Vagina (tissue), 2 donors: ENCODE results near the gene USP8. TPM values are rescaled to one million over a fixed set of nuclear protein-coding genes. Genes with fewer than 3 reads are reported as not detected.

Experiments used
- DNase-seq, 2 donors: peaks; one replicate each; pipeline ENCODE4 v3.0.0-alpha.2; 2017; ENCODE audit errors: extremely low spot score in 2 of 2
- H3K27ac ChIP-seq: fragments of 200-600 bp; sonication (generic); one replicate; pipeline ENCODE4 v1.5.1; 2019
- H3K27me3 ChIP-seq: fragments of 200-600 bp; sonication (generic); one replicate; pipeline ENCODE4 v1.5.1; 2019
- H3K36me3 ChIP-seq, 2 donors: fragments of 200-600 bp; sonication (generic); one replicate each; pipeline ENCODE4 v1.5.1; 2017 to 2019
- H3K4me1 ChIP-seq: fragments of 200-600 bp; sonication (generic); one replicate; pipeline ENCODE4 v1.5.1; 2019
- H3K4me3 ChIP-seq, 2 donors: fragments of 200-600 bp; sonication (generic); 1 replicate in 1 of 2; 2 replicates in 1 of 2; pipeline ENCODE4 v1.5.1; 2016 to 2019
- H3K9me3 ChIP-seq: fragments of 200-600 bp; sonication (generic); one replicate; pipeline ENCODE4 v1.5.1; 2019
- POLR2A ChIP-seq, 2 donors: fragments of 450-650 bp; IDR thresholded peaks; one replicate each; pipeline ENCODE4 v1.6.1; 2017; ENCODE audit warnings: antibody characterized with exemption in 2 of 2, mild to moderate bottlenecking in 2 of 2, moderate library complexity in 2 of 2
- POLR2AphosphoS5 ChIP-seq, 2 donors: sonication (generic); formaldehyde crosslinking; IDR thresholded peaks; one replicate each; pipeline ENCODE4 v1.9.0; 2017; ENCODE audit warnings: antibody characterized with exemption in 2 of 2, mild to moderate bottlenecking in 2 of 2, low read depth in 1 of 2; ENCODE audit not compliant: insufficient read depth in 1 of 2
- intact Hi-C: fragments of 100-400 bp; cut with DNase I; formaldehyde crosslinking; loops from one replicate; pipeline ENCODE4 v1.15.1; 2023
- small RNA-seq: library from RNA; depleted of rRNA; stranded (forward); fragments of <200 nt; gene quantifications from one replicate; pipeline ENCODE3, GENCODE V24; 2016
- total RNA-seq: library from RNA; depleted of rRNA; stranded (reverse); fragments of >200 nt; gene quantifications from one replicate; pipeline ENCODE4 v1.2.3, GENCODE V29; 2016
- TF ChIP-seq, protein P1 (sequence below), 3 experiments: fragments of 450-650 bp in 2 of 3; fragments of 200-600 bp in 1 of 3; sonication (generic) in 1 of 3; IDR thresholded peaks; one replicate each; pipeline ENCODE4 v1.5.1; 2017 to 2019; ENCODE audit warnings: antibody characterized with exemption in 3 of 3, mild to moderate bottlenecking in 2 of 3, moderate library complexity in 2 of 3

The USP8 gene
- total RNA-seq, 1 donor from 2014 or later: 33.9 TPM

DNA sequence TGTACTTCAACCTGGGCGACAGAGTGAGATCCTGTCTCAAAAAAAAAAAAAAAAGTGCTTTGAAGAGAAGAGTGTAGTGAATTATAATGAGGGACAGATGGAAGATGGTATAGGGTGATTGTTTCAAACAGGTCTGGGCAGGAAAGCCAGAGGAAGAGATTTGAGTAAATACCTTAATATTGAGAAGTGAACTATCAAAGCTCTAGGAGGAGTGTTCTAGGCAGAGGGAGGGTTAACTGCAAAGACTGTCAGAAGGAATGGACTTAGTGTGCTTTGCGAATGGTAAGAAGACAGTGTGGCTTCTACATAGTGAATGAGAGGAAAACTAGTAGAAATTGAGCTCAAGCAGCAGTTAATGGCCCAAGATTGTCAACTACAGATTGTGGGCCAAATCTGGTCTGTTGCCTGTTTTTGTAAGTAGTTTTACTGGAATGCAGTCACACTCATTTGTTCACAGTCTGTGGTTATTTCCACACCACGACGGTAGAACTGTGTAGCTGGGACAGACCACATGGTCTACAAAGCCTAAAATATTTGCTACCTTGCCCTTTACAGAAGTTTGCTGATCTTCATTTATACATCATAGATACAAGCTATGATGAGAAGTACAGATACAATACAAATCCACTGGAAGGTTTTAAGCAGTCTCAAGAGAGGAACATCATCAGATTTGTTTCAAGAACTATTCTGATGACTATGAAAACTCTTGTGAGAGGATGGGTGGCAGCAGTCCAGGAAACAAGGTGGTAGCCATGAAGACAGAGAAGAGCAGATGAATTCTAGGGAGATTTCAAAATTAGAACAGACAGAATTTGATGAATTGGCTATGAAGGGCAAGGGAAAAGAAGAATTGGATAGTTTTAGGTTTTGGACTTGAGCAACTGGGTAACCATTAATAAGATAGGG is 138.8 kb downstream of the USP8 start:
- Histone ChIP-seq H3K27ac (no peak overlapping the region), H3K4me1 (no peaks in the 10 kb centered on the region), H3K9me3 (no peaks in the 10 kb centered on the region), H3K4me3 (no peak overlapping the region), H3K27me3 (no peaks in the 10 kb centered on the region), H3K36me3 (peaks cover 0 to 21% of the 10 kb centered on the region in 2 donors)
- no peak for DNase-seq
- intact Hi-C loops: no loop called here
- TF ChIP-seq POLR2AphosphoS5 (IDR thresholded peaks at IDR 0.05; ENCODE audit: insufficient read depth in 1 of 2, low read depth in 1 of 2): no peak

DNA sequence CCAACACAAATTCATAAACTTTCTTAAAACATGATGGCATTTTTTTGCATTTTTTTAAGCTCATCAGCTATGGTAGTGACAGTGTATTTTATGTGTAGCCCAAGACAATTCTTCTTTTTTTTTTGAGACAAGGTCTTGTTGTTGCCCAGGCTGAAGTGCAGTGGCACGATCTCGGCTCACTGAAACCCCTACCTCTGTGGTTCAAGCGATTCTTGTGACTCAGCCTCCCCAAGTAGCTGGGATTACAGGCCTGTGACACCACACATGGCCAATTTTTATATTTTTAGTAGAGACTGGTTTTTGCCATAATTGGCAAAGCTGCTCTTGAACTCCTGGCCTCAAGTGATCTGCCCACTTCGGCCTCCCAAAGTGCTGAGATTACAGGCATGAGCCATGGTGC is 139.6 kb downstream of the USP8 start:
- H3K27ac ChIP-seq: no peak overlapping the region
- H3K27me3 ChIP-seq: no peaks in the 10 kb centered on the region
- H3K36me3 ChIP-seq: peaks cover 0 to 26% of the 10 kb centered on the region in 2 donors
- H3K4me3 ChIP-seq: no peak overlapping the region
- intact Hi-C loops: no loop called here
- no peak for TF ChIP-seq POLR2AphosphoS5 (IDR thresholded peaks at IDR 0.05; ENCODE audit: insufficient read depth in 1 of 2, low read depth in 1 of 2)
- TF ChIP-seq, protein P1, sequence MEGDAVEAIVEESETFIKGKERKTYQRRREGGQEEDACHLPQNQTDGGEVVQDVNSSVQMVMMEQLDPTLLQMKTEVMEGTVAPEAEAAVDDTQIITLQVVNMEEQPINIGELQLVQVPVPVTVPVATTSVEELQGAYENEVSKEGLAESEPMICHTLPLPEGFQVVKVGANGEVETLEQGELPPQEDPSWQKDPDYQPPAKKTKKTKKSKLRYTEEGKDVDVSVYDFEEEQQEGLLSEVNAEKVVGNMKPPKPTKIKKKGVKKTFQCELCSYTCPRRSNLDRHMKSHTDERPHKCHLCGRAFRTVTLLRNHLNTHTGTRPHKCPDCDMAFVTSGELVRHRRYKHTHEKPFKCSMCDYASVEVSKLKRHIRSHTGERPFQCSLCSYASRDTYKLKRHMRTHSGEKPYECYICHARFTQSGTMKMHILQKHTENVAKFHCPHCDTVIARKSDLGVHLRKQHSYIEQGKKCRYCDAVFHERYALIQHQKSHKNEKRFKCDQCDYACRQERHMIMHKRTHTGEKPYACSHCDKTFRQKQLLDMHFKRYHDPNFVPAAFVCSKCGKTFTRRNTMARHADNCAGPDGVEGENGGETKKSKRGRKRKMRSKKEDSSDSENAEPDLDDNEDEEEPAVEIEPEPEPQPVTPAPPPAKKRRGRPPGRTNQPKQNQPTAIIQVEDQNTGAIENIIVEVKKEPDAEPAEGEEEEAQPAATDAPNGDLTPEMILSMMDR (IDR thresholded peaks at IDR 0.05): no peak
- no peak for TF ChIP-seq POLR2A (IDR thresholded peaks at IDR 0.05)
- H3K4me1 ChIP-seq: no peaks in the 10 kb centered on the region
- DNase-seq: no peak
- no peaks in the 10 kb centered on the region for H3K9me3 ChIP-seq

Small RNA genes within 50 kb of the gene (small RNA-seq; reads per million reads assigned to genes)
- not detected for gene RNA5SP395

Other genes with a start within 250 kb of the USP8 start
- 3.2 TPM for gene SLC27A2, start 242.2 kb upstream of the USP8 start, total RNA-seq
- 0.49 TPM for gene HDC, start 158.7 kb upstream of the USP8 start, total RNA-seq
- gene GABPB1, start 69.2 kb upstream of the USP8 start, total RNA-seq: 13.3 TPM
- not detected for gene USP50, start 122.3 kb downstream of the USP8 start, total RNA-seq